HepG2 (cell line): ENCODE results near the gene SMURF2. TPM values are rescaled to one million over a fixed set of nuclear protein-coding genes. Genes with fewer than 3 reads are reported as not detected.

Source experiments
- CBFB ChIP-seq: sonication (generic); formaldehyde crosslinking; IDR thresholded peaks from 2 replicates; pipeline ENCODE4 v1.4.0; 2020; ENCODE audit warnings: missing genetic modification reagents
- CC2D1A ChIP-seq: sonication (generic); formaldehyde crosslinking; IDR thresholded peaks from 2 replicates; pipeline ENCODE4 v1.8.1; 2023; ENCODE audit warnings: mild to moderate bottlenecking, missing genetic modification reagents
- CCDC6 ChIP-seq: sonication (generic); formaldehyde crosslinking; IDR thresholded peaks from 2 replicates; pipeline ENCODE4 v1.8.1; 2022; ENCODE audit warnings: mild to moderate bottlenecking, missing genetic modification reagents, moderate library complexity
- NFRKB ChIP-seq: fragments of 450-650 bp; IDR thresholded peaks from 2 replicates; pipeline ENCODE4 v1.6.1; 2017
- SP140L ChIP-seq: sonication (generic); formaldehyde crosslinking; IDR thresholded peaks from 2 replicates; pipeline ENCODE4 v1.4.0; 2020; ENCODE audit warnings: missing genetic modification reagents, borderline replicate concordance
- ZBTB44 ChIP-seq: sonication (generic); formaldehyde crosslinking; IDR thresholded peaks from 2 replicates; pipeline ENCODE4 v1.4.0; 2020; ENCODE audit warnings: missing genetic modification reagents
- ZBTB46 ChIP-seq: sonication (generic); formaldehyde crosslinking; IDR thresholded peaks from 2 replicates; pipeline ENCODE4 v1.4.0; 2020; ENCODE audit warnings: mild to moderate bottlenecking, missing genetic modification reagents, borderline replicate concordance
- ZNF441 ChIP-seq: sonication (generic); formaldehyde crosslinking; IDR thresholded peaks from 2 replicates; pipeline ENCODE4 v1.7.0; 2021; ENCODE audit warnings: missing genetic modification reagents, borderline replicate concordance
- ZNF512 ChIP-seq: sonication (generic); formaldehyde crosslinking; IDR thresholded peaks from 2 replicates; pipeline ENCODE4 v1.4.0; 2020; ENCODE audit warnings: mild to moderate bottlenecking, missing genetic modification reagents
- ZNF574 ChIP-seq: sonication (generic); formaldehyde crosslinking; IDR thresholded peaks from 2 replicates; pipeline ENCODE4 v1.4.0; 2020; ENCODE audit warnings: missing genetic modification reagents
- ZNF629 ChIP-seq: sonication (generic); formaldehyde crosslinking; conservative IDR thresholded peaks from 2 replicates; pipeline ENCODE4 v1.5.0; 2020; ENCODE audit warnings: missing genetic modification reagents
- polyA plus RNA-seq, 8 experiments: library from polyadenylated mRNA; depleted of rRNA in 3 of 8; stranded (reverse) in 7 of 8; unstranded in 1 of 8; fragments of >200 nt; fragmentation: Illumina TruSeq in 4 of 8; extraction: Trizol in 4 of 8; gene quantifications; 2 replicates each; pipeline versions ENCODE4 v1.2.1 to v1.2.3, GENCODE V29; 2011 to 2016; ENCODE audit warnings: low read depth in 4 of 8, missing spikeins in 1 of 8, mixed read lengths in 1 of 8; ENCODE audit not compliant: insufficient read depth in 1 of 8
- total RNA-seq, 5 experiments: library from RNA; depleted of rRNA; stranded (reverse); fragments of >200 nt; fragmentation: Illumina TruSeq; extraction: Trizol; gene quantifications; 2 replicates each; pipeline ENCODE4 v1.2.3, GENCODE V29; 2016; ENCODE audit warnings: low read depth in 1 of 5

Gene SMURF2
- total and polyA plus RNA-seq, 2 of the 13 experiments (the other 11 are each of a cell fraction or from before 2014, with no cell fraction given), result 14.9 to 24.3 TPM

GRCh38 chr17:64547319-64547718, 114.8 kb downstream of the SMURF2 start (continued):
- TF ChIP-seq ZBTB44 (CRISPR knock-in tag) (no peak), ZNF574 (no peak), ZNF512 (CRISPR knock-in tag) (no peak), NFRKB (no peak), CC2D1A (CRISPR knock-in tag) (no peak), ZBTB46 (CRISPR knock-in tag) (no peak), CCDC6 (no peak), CBFB (no peak), ZNF441 (CRISPR knock-in tag) (no peak), SP140L (no peak), ZNF629 (CRISPR knock-in tag) (no peak)
